ENCODE measurements around the gene PLEKHH3. TPM values are rescaled to one million over a fixed set of nuclear protein-coding genes. Genes with fewer than 3 reads are reported as not detected.
"Not testable (repeated sequence)": the region's sequence is repeated elsewhere in the genome, so short reads cannot be mapped to it uniquely, and the experiment has no call there.

PLEKHH3 gene
- total and polyA plus RNA-seq, 4 donors, result 5.5 to 26.4 (median 20.3) TPM

GRCh38 chr17:42673885-42674754 lies 2.7 kb downstream of the PLEKHH3 start:
- H3K27ac ChIP-seq (ENCODE audit: low read depth, low read length), result no peak overlapping the region
- no peaks in the 10 kb centered on the region for H3K9me3 ChIP-seq (ENCODE audit: control insufficient read depth, insufficient read depth, low read length)
- 24% methylated on average over 23 of the region's 32 CpGs for WGBS (ENCODE audit: insufficient coverage)
- peaks cover 47% of the 10 kb centered on the region for H3K36me3 ChIP-seq (ENCODE audit: control insufficient read depth, insufficient read depth, low read length)
- peak overlapping the region; percentile 16 for H3K4me3 ChIP-seq (ENCODE audit: low read depth, low read length)
- peak in 1 of 6 donors; percentile 42 for DNase-seq (ENCODE audit: low read depth in 4 of 6, low spot score in 6 of 6)
- peaks cover 50% of the 10 kb centered on the region for H3K27me3 ChIP-seq (ENCODE audit: control insufficient read depth, insufficient read depth, low read length)
- peaks cover 68% of the 10 kb centered on the region for H3K4me1 ChIP-seq (ENCODE audit: control insufficient read depth, insufficient read depth, low read length)

GRCh38 chr17:42673266-42673884 lies 3.4 kb downstream of the PLEKHH3 start:
- H3K4me1 ChIP-seq (ENCODE audit: control insufficient read depth, insufficient read depth, low read length), result peaks cover 60% of the 10 kb centered on the region
- H3K27ac ChIP-seq (ENCODE audit: low read depth, low read length), result no peak overlapping the region
- H3K27me3 ChIP-seq (ENCODE audit: control insufficient read depth, insufficient read depth, low read length), result peaks cover 50% of the 10 kb centered on the region
- H3K36me3 ChIP-seq (ENCODE audit: control insufficient read depth, insufficient read depth, low read length), result peaks cover 54% of the 10 kb centered on the region
- WGBS (ENCODE audit: insufficient coverage), result 42% methylated on average over 29 of the region's 30 CpGs
- no peak overlapping the region for H3K4me3 ChIP-seq (ENCODE audit: low read depth, low read length)
- DNase-seq (ENCODE audit: low read depth in 4 of 6, low spot score in 6 of 6), result no peak
- H3K9me3 ChIP-seq (ENCODE audit: control insufficient read depth, insufficient read depth, low read length), result no peaks in the 10 kb centered on the region

GRCh38 chr17:42672038-42672437 lies 4.8 kb downstream of the PLEKHH3 start:
- peaks cover 67% of the 10 kb centered on the region for H3K36me3 ChIP-seq (ENCODE audit: control insufficient read depth, insufficient read depth, low read length)
- peaks cover 59% of the 10 kb centered on the region for H3K4me1 ChIP-seq (ENCODE audit: control insufficient read depth, insufficient read depth, low read length)
- no peak overlapping the region for H3K27ac ChIP-seq (ENCODE audit: low read depth, low read length)
- WGBS (ENCODE audit: insufficient coverage), result 62% methylated on average over 28 of the region's 28 CpGs
- no peaks in the 10 kb centered on the region for H3K9me3 ChIP-seq (ENCODE audit: control insufficient read depth, insufficient read depth, low read length)
- no peak overlapping the region for H3K4me3 ChIP-seq (ENCODE audit: low read depth, low read length)
- peak in 1 of 6 donors; percentile 1 for DNase-seq (ENCODE audit: low read depth in 4 of 6, low spot score in 6 of 6)
- peaks cover 50% of the 10 kb centered on the region for H3K27me3 ChIP-seq (ENCODE audit: control insufficient read depth, insufficient read depth, low read length)

GRCh38 chr17:42670789-42671657 lies 5.8 kb downstream of the PLEKHH3 start:
- no peak overlapping the region for H3K27ac ChIP-seq (ENCODE audit: low read depth, low read length)
- WGBS (ENCODE audit: insufficient coverage), result 63% methylated on average over 39 of the region's 50 CpGs
- peaks cover 52% of the 10 kb centered on the region for H3K4me1 ChIP-seq (ENCODE audit: control insufficient read depth, insufficient read depth, low read length)
- DNase-seq (ENCODE audit: low read depth in 4 of 6, low spot score in 6 of 6), result no peak
- H3K36me3 ChIP-seq (ENCODE audit: control insufficient read depth, insufficient read depth, low read length), result peaks cover 76% of the 10 kb centered on the region
- H3K9me3 ChIP-seq (ENCODE audit: control insufficient read depth, insufficient read depth, low read length), result no peaks in the 10 kb centered on the region
- peaks cover 45% of the 10 kb centered on the region for H3K27me3 ChIP-seq (ENCODE audit: control insufficient read depth, insufficient read depth, low read length)
- H3K4me3 ChIP-seq (ENCODE audit: low read depth, low read length), result no peak overlapping the region

- peak in 1 of 6 donors; percentile 12 for DNase-seq (ENCODE audit: low read depth in 4 of 6, low spot score in 6 of 6)
- Histone ChIP-seq H3K27me3 (ENCODE audit: control insufficient read depth, insufficient read depth, low read length) (peaks cover 39% of the 10 kb centered on the region), H3K4me3 (ENCODE audit: low read depth, low read length) (no peak overlapping the region), H3K36me3 (ENCODE audit: control insufficient read depth, insufficient read depth, low read length) (peaks cover 85% of the 10 kb centered on the region), H3K27ac (ENCODE audit: low read depth, low read length) (no peak overlapping the region), H3K4me1 (ENCODE audit: control insufficient read depth, insufficient read depth, low read length) (peaks cover 43% of the 10 kb centered on the region), H3K9me3 (ENCODE audit: control insufficient read depth, insufficient read depth, low read length) (no peaks in the 10 kb centered on the region)
- 30% methylated on average over 85 of the region's 87 CpGs for WGBS (ENCODE audit: insufficient coverage)
Observed at GRCh38 chr17:42669977-42670788, 6.6 kb downstream of the PLEKHH3 start.

GRCh38 chr17:42669705-42669976 lies 7.2 kb downstream of the PLEKHH3 start:
- no peak overlapping the region for H3K4me3 ChIP-seq (ENCODE audit: low read depth, low read length)
- WGBS (ENCODE audit: insufficient coverage), result 44% methylated on average over 11 of the region's 12 CpGs
- H3K27ac ChIP-seq (ENCODE audit: low read depth, low read length), result no peak overlapping the region
- H3K4me1 ChIP-seq (ENCODE audit: control insufficient read depth, insufficient read depth, low read length), result peaks cover 38% of the 10 kb centered on the region
- no peaks in the 10 kb centered on the region for H3K9me3 ChIP-seq (ENCODE audit: control insufficient read depth, insufficient read depth, low read length)
- H3K36me3 ChIP-seq (ENCODE audit: control insufficient read depth, insufficient read depth, low read length), result peaks cover 83% of the 10 kb centered on the region
- peaks cover 35% of the 10 kb centered on the region for H3K27me3 ChIP-seq (ENCODE audit: control insufficient read depth, insufficient read depth, low read length)
- DNase-seq (ENCODE audit: low read depth in 4 of 6, low spot score in 6 of 6), result no peak

- 62% methylated on average over 2 of the region's 7 CpGs for WGBS (ENCODE audit: insufficient coverage)
- Histone ChIP-seq H3K4me1 (ENCODE audit: control insufficient read depth, insufficient read depth, low read length) (peaks cover 22% of the 10 kb centered on the region), H3K9me3 (ENCODE audit: control insufficient read depth, insufficient read depth, low read length) (no peaks in the 10 kb centered on the region), H3K27me3 (ENCODE audit: control insufficient read depth, insufficient read depth, low read length) (peaks cover 14% of the 10 kb centered on the region), H3K27ac (ENCODE audit: low read depth, low read length) (no peak overlapping the region), H3K4me3 (ENCODE audit: low read depth, low read length) (no peak overlapping the region), H3K36me3 (ENCODE audit: control insufficient read depth, insufficient read depth, low read length) (peaks cover 81% of the 10 kb centered on the region)
- DNase-seq (ENCODE audit: low read depth in 4 of 6, low spot score in 6 of 6), result no peak
Observed at GRCh38 chr17:42667088-42667951, 9.5 kb downstream of the PLEKHH3 start.

GRCh38 chr17:42666126-42666525 lies 10.7 kb downstream of the PLEKHH3 start:
- H3K27ac ChIP-seq (ENCODE audit: low read depth, low read length); H3K9me3 ChIP-seq (ENCODE audit: control insufficient read depth, insufficient read depth, low read length); DNase-seq (ENCODE audit: low read depth in 4 of 6, low spot score in 6 of 6); H3K4me3 ChIP-seq (ENCODE audit: low read depth, low read length): not testable (repeated sequence)
- WGBS (ENCODE audit: insufficient coverage), result 94% methylated on average over 7 of the region's 16 CpGs
- Histone ChIP-seq H3K36me3 (ENCODE audit: control insufficient read depth, insufficient read depth, low read length) (peaks cover 80% of the 10 kb centered on the region), H3K4me1 (ENCODE audit: control insufficient read depth, insufficient read depth, low read length) (peaks cover 14% of the 10 kb centered on the region), H3K27me3 (ENCODE audit: control insufficient read depth, insufficient read depth, low read length) (peaks cover 10% of the 10 kb centered on the region)

Data from spinal cord (tissue), 10 donors.